H7 (cell line): ENCODE results near the gene GDE1. TPM values are rescaled to one million over a fixed set of nuclear protein-coding genes. Genes with fewer than 3 reads are reported as not detected.

Source experiments
- DNase-seq: peaks from one replicate; pipeline ENCODE4 v3.0.0; 2012
- H3K27me3 ChIP-seq: 2 replicates; pipeline ENCODE4 v1.6.0; 2011; ENCODE audit warnings: mild to moderate bottlenecking, low read length; ENCODE audit not compliant: control insufficient read depth, insufficient read depth
- H3K36me3 ChIP-seq: replicated peaks from 2 replicates; pipeline ENCODE4 v1.5.1; 2011; ENCODE audit warnings: low read length; ENCODE audit not compliant: control insufficient read depth, insufficient read depth
- H3K4me3 ChIP-seq: 2 replicates; pipeline ENCODE4 v1.5.1; 2011; ENCODE audit warnings: low read depth, mild to moderate bottlenecking, control low read depth, low read length, moderate library complexity; ENCODE audit not compliant: insufficient read depth
- total RNA-seq: library from RNA; depleted of rRNA; stranded (reverse); fragments of >200 nt; shearing (Covaris generic); gene quantifications from 2 replicates; pipeline ENCODE4 v1.2.3, GENCODE V29; 2014

The GDE1 gene
- total RNA-seq, 1 experiment from 2014 or later = 57.8 TPM

- no peak overlapping the region for H3K4me3 ChIP-seq
- H3K27me3 ChIP-seq = no peaks in the 10 kb centered on the region
- no peaks in the 10 kb centered on the region; the same call in none of the 2 replicates for H3K36me3 ChIP-seq
- DNase-seq = no peak
Measured at GRCh38 chr16:19515757-19516156, 6.1 kb downstream of the GDE1 start.

GRCh38 chr16:19513377-19514053 is 8.4 kb downstream of the GDE1 start:
- no peaks in the 10 kb centered on the region for H3K27me3 ChIP-seq
- no peak overlapping the region for H3K4me3 ChIP-seq
- no peak for DNase-seq
- peaks cover 1% of the 10 kb centered on the region for H3K36me3 ChIP-seq

DNA sequence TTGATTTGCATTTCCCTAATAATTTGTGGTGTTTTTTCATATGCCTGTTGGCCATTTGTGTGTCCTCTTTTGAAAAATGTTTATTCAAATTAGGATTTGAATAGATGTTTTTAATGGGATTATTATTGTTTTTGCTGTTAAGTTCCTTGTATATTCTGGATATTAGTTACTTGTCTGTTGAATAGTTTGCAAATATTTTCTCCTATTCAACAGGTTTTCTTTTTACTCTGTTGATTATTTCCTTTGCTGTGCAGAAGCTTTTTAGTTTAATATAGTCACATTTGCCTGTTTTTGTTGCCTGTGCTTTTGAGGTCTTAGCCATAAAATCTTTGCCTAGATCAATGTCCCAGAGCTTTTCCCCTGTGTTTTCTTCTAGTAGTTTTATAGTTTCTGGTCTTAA is 9.6 kb downstream of the GDE1 start:
- H3K4me3 ChIP-seq = no peak overlapping the region
- H3K27me3 ChIP-seq = no peaks in the 10 kb centered on the region
- DNase-seq = no peak
- H3K36me3 ChIP-seq = peaks cover 6% of the 10 kb centered on the region

GRCh38 chr16:19507867-19508266 is 14.0 kb downstream of the GDE1 start:
- Histone ChIP-seq H3K4me3 (no peak overlapping the region), H3K27me3 (no peaks in the 10 kb centered on the region), H3K36me3 (peaks cover 13% of the 10 kb centered on the region)
- DNase-seq = no peak

- H3K27me3 ChIP-seq = no peaks in the 10 kb centered on the region
- no peak for DNase-seq
- H3K4me3 ChIP-seq = no peak overlapping the region
- peaks cover 15% of the 10 kb centered on the region for H3K36me3 ChIP-seq
Measured at GRCh38 chr16:19506965-19507364, 14.9 kb downstream of the GDE1 start.

DNA sequence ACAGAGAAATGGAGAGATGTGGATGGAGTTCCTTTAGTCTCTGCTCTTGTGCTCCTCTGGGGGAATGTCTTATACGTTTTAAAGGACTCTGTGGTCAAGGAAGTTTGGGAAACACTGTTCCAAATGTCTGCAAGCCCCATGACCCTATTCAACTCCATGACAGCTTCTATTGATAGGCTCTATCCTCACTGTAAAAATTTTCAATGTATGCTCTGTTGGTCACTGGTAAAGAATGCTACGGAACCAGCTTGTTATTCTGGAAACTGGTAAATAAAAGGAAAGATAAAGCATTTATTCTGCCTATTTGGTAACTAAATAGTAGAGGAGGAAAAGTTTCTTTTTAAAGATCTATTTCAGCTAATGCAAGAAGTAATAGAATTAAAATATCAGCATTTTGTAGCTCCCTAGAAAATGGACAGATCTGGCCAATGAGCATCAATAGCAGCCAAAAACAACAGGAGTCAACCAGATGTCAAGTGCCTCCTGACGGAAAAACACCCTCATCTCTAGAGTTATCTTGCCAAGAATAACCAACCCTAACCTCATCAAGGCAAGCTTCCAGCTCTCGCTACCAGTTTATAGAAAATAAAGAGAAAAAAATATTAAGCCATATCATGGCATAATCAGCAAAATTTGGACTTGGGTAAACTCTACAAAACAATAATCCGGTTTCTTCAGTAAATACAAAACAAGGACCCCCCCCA is 16.1 kb downstream of the GDE1 start:
- Histone ChIP-seq H3K36me3 (peaks cover 16% of the 10 kb centered on the region), H3K4me3 (no peak overlapping the region), H3K27me3 (no peaks in the 10 kb centered on the region)
- DNase-seq = no peak

DNA sequence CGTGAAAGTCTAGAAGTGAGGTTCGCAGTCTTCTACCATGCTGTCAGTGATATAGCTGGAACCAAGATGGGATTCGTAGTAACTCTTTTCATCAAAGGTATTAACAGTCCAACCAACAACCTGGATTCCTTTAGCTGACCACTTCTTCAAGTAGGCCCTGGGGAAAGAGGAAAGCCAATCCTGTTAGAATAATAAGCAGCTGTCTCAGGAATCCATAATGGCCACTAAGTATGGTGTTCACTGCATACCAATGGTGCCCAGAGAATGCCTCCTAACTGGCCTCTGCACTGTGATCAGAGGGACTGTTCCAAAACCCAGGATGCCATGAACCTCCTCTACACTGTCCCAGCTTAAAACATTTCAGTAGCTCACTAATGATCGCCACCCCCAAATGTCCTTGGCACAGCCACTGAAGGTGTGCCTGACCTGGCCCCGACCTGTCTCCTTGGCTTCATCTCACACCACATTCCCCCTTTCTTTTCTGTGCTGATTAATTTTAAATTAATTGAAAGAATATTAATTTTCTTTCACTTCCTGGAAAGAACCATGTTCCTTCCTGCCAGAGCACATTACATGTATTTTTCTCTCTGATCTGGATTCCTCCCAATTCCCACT is 18.3 kb downstream of the GDE1 start:
- Histone ChIP-seq H3K27me3 (no peaks in the 10 kb centered on the region), H3K36me3 (peaks cover 14% of the 10 kb centered on the region), H3K4me3 (no peak overlapping the region)
- DNase-seq = no peak

GRCh38 chr16:19502395-19503131 is 19.3 kb downstream of the GDE1 start:
- H3K36me3 ChIP-seq = peaks cover 11% of the 10 kb centered on the region
- H3K4me3 ChIP-seq = no peak overlapping the region
- H3K27me3 ChIP-seq = no peaks in the 10 kb centered on the region
- DNase-seq = peak; percentile 41

DNA sequence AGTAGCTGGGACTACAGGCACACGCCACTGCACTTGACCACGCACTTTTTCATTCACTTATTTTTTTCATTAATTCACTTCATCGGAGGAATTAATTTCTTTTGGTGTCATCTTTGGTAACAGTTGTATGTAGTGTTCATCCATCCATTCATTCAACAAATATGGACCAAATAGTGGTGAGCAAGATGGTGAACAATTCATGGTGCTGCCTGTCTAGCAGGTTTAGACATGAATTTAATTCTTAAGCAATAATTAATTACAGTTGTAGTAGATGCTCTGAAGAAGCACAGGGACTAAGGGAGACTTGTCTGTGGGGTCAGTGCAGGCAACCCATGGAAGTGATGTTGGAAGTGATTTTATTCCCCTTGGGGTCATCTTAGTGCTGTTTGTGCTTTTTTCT is 22.4 kb downstream of the GDE1 start:
- no peaks in the 10 kb centered on the region for H3K27me3 ChIP-seq
- DNase-seq = no peak
- peaks cover 7% of the 10 kb centered on the region for H3K36me3 ChIP-seq
- H3K4me3 ChIP-seq = no peak overlapping the region

DNA sequence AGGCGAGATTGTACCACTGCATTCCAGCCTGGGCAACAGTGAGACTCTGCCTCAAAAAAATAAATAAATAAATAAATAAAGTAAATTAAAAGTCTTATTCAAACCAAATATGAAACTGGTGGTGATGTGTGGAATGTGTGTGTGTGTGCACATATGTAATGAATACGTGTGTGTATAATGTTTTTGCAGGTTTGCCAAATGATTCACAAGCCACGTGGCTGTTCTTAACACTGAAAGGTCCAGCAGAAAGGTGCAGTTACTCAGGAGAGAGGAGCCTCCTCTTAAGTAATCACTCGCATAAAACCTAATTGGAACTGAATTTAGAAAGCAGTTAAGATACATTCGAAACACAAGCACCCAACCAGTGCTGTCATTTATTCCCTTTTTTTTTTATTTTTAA is 22.9 kb downstream of the GDE1 start:
- DNase-seq = no peak
- H3K4me3 ChIP-seq = no peak overlapping the region
- no peaks in the 10 kb centered on the region for H3K27me3 ChIP-seq
- peaks cover 7% of the 10 kb centered on the region for H3K36me3 ChIP-seq

DNA sequence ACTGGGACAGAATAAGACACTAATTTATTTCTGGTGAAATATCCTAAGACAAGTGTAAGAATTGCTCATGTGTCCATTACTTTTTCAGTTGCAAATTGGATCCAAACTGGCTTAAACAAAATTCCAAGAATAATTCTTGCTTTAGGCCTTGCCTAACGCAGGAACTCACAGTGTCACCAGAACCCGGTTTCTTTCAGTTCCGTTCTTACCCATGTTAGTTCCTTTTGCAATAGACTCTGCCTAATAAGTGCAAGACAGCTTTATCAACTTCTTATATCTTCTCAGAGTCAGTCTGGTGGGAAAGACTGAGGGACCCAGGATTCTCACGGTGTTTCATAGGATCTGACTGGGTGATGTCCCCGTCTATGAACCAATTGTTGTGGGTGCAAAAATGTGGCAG is 24.7 kb downstream of the GDE1 start:
- DNase-seq = no peak
- Histone ChIP-seq H3K4me3 (no peak overlapping the region), H3K27me3 (no peaks in the 10 kb centered on the region), H3K36me3 (peaks cover 2% of the 10 kb centered on the region; the same call in 1 of the 2 replicates)

DNA sequence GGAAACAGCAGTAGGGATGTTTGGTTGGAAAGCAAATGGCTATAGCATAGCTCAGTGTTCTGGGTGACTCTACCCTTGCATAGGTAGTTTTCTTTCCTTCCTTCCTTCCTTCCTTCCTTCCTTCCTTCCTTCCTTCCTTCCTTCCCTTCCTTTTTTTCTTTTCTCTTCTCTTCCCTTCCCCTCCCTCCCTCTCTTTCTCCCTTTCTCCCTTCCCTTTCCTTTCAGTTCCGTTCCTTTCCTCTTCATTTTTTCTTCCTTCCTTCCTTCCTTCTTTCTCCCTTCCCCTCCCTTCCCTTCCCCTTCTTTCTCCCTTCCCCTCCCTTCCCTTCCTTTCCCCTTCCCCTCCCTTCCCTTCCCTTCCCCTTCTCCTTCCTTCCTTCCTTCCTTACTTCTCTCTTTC is 31.3 kb downstream of the GDE1 start:
- Histone ChIP-seq H3K27me3 (no peaks in the 10 kb centered on the region), H3K4me3 (no peak overlapping the region), H3K36me3 (no peaks in the 10 kb centered on the region)
- DNase-seq = no peak

- DNase-seq = peak; percentile 72
- Histone ChIP-seq H3K4me3 (no peak overlapping the region), H3K27me3 (no peaks in the 10 kb centered on the region), H3K36me3 (no peaks in the 10 kb centered on the region)
Measured at GRCh38 chr16:19488213-19488640, 33.7 kb downstream of the GDE1 start.

- no peak for DNase-seq
- Histone ChIP-seq H3K27me3 (no peaks in the 10 kb centered on the region), H3K4me3 (no peak overlapping the region), H3K36me3 (no peaks in the 10 kb centered on the region)
Measured at GRCh38 chr16:19486750-19487325, 35.1 kb downstream of the GDE1 start.
